Posterior vena cava (tissue), 2 donors: ENCODE data around the gene EPHB1. TPM values are rescaled to one million over a fixed set of nuclear protein-coding genes. Genes with fewer than 3 reads are reported as not detected.

Experiments
- DNase-seq: peaks from one replicate; pipeline ENCODE4 v3.0.0-alpha.2; 2020; ENCODE audit warnings: low spot score
- intact Hi-C, 2 donors: fragments of 100-400 bp; cut with DNase I; formaldehyde crosslinking; loops; one replicate each; pipeline versions ENCODE4 v1.14.1 to v1.14.2; 2022 to 2023
- total RNA-seq, 2 donors: library from RNA; stranded (reverse); fragmentation: NEBNext Ultra II Directional; extraction: Animal tissue kit (Norgen Biotek cat#: 25700); gene quantifications; one replicate each; pipeline ENCODE4 v1.2.1, GENCODE V29; 2021
- donor health status: DM: yes; HTN: yes; CAD: no.
- donor health status: DM: yes; HTN: yes; CAD: no.

EPHB1 gene
- total RNA-seq, 2 donors from 2014 or later = 3.7 TPM

GRCh38 chr3:135118792-135119191 is 323.7 kb downstream of the EPHB1 start:
- intact Hi-C loops = no loop called here
- DNase-seq = no peak

GRCh38 chr3:135125171-135125801 is 330.2 kb downstream of the EPHB1 start:
- no peak for DNase-seq
- intact Hi-C loops = loop anchor here in 1 of 2 donors (10.0 kb wide), 1 partner anchor 60 kb away; no protein-coding TSS in a partner anchor

GRCh38 chr3:135127946-135128470 is 332.9 kb downstream of the EPHB1 start:
- DNase-seq = no peak
- intact Hi-C loops = loop anchor here in 1 of 2 donors (10.0 kb wide), 1 partner anchor 57 kb away; no protein-coding TSS in a partner anchor

DNA sequence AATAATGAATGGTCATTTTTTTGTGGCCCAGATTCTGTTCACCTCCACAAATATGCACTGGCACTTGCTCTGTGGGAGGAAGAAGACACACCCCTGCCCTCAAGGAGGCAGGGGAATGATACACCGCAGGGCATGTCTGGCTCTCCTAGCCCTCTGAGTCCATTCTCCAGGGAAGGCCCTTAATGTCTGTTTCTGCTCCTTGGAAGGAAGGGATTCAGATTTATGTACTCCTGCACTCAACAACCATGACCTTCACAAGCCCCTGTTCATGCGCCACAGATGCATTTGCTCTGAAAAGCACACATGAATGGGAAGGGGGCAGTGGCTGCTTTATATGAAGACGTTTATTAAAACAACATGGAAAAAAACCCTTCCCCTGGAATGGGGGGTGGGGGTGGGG is 333.8 kb downstream of the EPHB1 start:
- intact Hi-C loops = loop anchor here in 1 of 2 donors (10.0 kb wide), 1 partner anchor 56 kb away; no protein-coding TSS in a partner anchor
- no peak for DNase-seq

GRCh38 chr3:135131290-135131689 is 336.2 kb downstream of the EPHB1 start:
- no peak for DNase-seq
- intact Hi-C loops = no loop called here

DNA sequence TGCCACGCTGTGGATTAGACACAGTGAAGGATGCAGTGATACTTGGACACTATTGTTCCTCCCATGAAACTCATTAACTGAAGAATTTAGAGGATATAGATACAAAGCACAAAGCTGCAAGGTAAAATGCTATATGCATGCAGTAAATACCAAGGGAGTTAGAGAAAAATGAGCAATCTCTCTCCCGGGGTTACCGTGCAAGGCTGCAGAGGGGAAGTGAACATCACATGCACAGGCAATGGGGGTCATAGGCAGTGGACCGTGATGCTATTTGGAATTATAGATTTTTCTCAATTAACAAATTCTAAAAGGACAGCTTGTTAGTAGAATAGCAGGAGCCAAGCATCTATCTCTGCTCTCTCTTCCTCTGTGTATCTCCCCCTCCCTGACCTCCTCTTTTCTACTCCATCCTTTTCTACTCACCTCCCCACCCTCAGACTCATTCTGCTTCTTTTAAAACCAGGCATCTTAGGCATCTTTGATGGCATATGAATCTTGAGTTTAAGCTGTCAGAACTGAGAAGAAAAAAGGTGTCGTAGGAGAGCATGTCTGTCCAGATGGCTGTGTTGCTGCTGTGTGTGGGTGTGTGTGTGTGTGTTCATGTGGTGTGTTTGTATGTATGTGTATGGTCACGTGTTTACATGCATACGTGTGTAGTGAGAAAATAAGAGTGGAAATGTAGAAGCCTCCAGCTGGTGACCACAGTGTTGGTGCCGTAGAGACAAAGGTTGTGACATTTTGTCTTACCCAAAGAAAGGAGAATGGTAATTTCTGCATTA is 339.0 kb downstream of the EPHB1 start:
- no peak for DNase-seq
- intact Hi-C loops = no loop called here

DNA sequence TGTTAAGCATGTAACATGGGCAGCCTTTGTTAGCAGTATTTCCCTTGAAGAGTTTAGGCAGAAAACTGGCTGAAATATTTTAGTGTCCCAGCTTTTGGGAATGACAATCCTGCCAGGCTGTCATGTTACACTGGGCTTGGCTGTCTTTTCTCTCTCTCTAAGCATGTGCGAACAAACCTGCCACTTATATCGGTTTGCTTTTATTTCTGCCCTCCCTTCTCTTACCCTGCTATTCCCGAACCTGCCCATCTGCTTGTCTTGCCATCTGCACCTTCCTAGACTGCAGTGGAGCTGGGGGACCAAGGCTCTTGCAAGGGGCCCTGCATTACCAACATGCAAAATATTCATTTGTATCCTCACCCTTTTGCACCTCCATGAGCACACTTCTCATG is 339.6 kb downstream of the EPHB1 start:
- DNase-seq = no peak
- intact Hi-C loops = no loop called here

DNA sequence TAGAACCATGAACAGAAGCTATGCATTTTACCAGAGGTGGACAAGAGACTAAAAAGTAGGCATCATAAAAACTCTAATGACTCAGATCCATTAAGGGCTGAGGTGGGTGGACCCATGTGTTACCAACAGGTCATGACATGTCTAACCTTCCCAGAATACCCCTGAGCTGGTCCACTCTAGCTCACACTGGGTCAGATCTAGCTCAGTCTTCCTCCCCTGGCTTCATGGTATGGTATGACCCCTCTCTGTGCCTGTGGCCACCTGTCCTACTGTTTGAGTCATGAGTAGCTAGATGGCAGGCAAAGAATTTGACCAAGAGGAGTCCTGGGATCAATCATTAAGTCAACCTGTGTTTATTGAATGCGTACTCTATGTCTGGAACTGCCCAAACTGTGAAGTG is 340.4 kb downstream of the EPHB1 start:
- no peak for DNase-seq
- intact Hi-C loops = no loop called here

DNA sequence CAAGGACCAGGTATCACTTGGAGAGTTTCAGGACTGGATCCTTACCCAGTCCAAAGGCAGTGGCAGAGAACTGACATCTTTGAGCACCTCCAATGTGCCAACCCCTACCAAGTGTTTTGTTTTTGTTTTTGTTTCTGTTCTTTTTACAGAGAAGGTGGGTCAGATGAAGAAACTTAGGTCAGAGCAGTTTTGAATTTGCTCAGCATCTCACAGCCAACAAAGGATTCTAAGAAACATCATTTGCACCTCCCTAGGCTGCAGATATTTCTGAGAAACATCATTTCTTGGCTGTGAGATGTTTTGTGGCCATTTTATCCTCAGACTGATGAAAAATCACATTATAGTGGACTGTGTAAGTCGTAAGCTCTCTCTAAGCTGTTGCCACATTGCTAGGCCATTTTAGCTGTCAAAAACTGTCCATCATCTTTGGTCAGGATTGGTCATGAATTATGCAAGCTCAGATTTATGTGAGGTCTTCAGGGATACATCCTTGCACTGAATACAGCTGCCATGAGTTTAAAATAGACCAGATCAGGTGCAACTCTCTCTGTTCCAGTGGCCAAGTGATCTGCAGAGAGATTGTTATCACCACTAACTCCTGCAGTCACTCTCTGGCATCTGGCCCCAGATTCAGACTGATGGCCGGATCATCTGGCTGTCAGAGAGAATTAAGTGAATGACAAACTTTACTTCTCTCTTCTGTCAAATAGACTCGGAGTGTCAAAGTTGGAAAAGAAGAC is 341.5 kb downstream of the EPHB1 start:
- DNase-seq = no peak
- intact Hi-C loops = no loop called here

DNA sequence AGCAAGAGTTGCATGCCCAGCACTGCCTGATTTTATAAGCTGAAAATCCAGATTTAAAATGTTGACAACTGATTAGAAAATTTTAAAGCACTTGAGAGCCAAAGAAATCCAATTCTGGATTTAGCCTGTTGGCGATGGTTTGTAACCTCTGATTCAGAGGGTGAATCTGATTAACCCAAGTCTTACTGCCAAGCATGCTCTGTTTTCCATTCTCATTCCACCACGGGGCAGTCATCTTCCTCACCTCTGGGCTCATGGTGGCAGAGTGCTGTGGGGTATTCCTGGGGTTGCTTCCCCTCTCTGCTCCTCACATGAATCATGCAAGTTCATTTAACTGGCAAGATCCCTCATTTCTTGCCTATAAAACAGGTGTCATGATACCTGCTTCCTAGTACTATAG is 342.2 kb downstream of the EPHB1 start:
- DNase-seq = no peak
- intact Hi-C loops = no loop called here

DNA sequence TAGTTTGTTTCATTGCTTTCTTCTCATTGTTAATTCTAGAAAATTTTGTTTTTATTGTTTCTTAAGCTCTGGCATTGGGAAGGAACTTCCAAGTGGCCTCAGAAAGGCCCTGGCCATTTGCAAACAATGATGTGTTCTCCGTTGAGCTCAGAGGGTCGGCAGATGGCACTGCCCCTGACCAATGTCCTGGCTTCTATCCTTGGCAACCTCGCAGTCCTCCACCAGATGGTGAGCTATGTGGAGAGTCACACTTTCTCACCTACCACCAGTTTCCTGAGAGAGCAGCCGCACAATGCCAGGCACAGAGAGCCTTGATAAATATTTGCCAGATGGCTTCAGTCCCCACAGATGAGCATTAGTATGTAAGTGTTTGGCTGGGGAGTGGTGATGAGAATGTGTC is 343.7 kb downstream of the EPHB1 start:
- intact Hi-C loops = loop anchor here in 1 of 2 donors (1.0 kb wide), 1 partner anchor 14 kb away; no protein-coding TSS in a partner anchor
- DNase-seq = no peak

DNA sequence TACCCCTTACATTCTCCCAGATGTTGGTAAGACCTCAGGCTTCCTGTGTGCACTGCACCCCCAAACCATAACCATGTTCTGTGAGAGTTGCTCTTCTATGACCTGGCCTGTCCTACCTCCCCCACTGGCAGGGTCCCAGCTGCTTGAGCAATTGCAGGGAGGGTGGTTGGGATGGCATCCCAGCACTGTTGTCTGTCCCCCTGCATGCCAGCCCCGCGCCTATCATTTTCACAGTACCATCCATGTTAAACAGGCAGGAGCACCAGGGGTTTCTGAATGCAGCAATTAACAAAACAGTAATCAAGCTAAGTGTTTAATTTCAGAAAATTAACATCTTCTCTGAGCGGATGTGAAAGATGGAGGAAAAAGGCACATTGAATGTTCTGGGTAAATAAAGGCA is 345.5 kb downstream of the EPHB1 start:
- intact Hi-C loops = no loop called here
- no peak for DNase-seq

- intact Hi-C loops = no loop called here
- no peak for DNase-seq
Observed at GRCh38 chr3:135141160-135141559, 346.1 kb downstream of the EPHB1 start.

DNA sequence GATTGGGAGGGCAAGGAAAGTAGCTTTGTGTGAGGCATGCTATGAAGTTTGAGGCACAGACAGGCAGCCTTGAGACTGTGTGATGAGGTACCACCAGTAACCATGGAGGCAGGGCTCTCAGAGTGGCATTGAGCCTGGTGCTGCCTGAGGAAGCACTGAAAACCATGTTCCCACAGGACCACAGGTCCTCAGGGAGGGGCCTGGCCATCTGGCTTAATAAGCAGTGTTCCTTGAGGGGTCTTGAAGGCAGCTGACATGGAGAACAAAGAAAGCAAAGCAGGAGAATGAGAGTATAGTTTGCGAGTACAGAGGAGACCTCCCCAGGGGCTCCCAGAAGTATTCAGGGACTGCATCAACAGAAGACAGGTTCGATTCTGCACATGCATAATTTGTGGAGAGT is 346.6 kb downstream of the EPHB1 start:
- DNase-seq = no peak
- intact Hi-C loops = no loop called here

- DNase-seq = no peak
- intact Hi-C loops = no loop called here
Observed at GRCh38 chr3:135142530-135142929, 347.5 kb downstream of the EPHB1 start.

DNA sequence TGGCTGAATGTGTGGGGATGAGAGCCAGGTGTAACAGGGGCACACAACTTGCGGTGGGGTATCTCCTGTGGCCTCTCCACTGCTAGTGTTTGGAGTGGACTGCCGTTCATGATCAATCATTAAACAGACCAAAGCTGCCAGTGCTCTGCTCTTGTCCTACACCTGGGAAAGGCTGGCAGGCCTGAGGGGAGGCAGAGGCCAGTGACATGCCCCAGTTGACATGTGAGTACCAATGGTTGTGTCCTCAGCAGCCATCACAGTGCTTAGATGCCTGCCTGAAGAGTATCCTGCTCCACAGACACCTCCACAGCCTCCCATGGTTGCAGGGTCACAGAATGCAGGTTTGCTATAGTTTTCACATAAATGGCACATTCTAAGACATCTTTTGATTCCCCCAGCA is 348.4 kb downstream of the EPHB1 start:
- DNase-seq = no peak
- intact Hi-C loops = no loop called here

DNA sequence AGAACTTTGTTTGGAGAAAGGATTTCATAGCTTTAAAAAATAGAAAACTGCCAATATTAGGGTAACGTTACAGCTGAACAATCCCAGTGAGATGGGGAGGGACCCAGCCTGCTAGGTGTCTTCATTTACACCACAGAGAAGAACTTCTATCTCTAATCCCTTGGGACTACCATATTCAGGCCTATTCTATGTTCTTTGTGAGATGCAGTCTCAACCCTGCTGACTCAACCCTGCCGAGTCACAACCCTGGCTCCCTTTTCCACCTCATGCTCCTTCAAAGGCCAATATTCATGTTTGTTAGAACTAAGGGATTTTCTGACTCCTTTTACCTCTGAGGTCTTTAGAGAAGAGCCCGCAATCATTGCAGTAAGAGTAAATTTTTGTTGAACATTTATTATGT is 350.5 kb downstream of the EPHB1 start:
- intact Hi-C loops = no loop called here
- no peak for DNase-seq

- no peak for DNase-seq
- intact Hi-C loops = no loop called here
Observed at GRCh38 chr3:135147657-135148056, 352.6 kb downstream of the EPHB1 start.

- DNase-seq = peak; percentile 87
- intact Hi-C loops = no loop called here
Observed at GRCh38 chr3:135148398-135149020, 353.4 kb downstream of the EPHB1 start.
